HG03558 (cell line): ENCODE measurements around the gene ARL4C.

Experiments
- ATAC-seq: cut with Tn5 transposase; IDR thresholded peaks from one replicate; pipeline ENCODE4 v1.9.1; 2021; ENCODE audit warnings: moderate number of reproducible peaks; ENCODE audit not compliant: unreplicated experiment; ENCODE audit errors: extremely low read depth

Gene ARL4C

GRCh38 chr2:234502285-234502918 is 5.5 kb upstream of the ARL4C start:
- ATAC-seq = no peak

GRCh38 chr2:234500394-234501006 is 3.6 kb upstream of the ARL4C start:
- ATAC-seq = no peak

GRCh38 chr2:234497594-234498235 is 834 bp upstream of the ARL4C start:
- no peak for ATAC-seq

- peak; percentile 24 for ATAC-seq
These were observed 636 bp downstream of the ARL4C start for GRCh38 chr2:234496055-234496834.

- ATAC-seq = no peak
These were observed 1.4 kb downstream of the ARL4C start for GRCh38 chr2:234495251-234496054.

- ATAC-seq = no peak
These were observed 2.3 kb downstream of the ARL4C start for GRCh38 chr2:234494361-234495250.

- no peak for ATAC-seq
These were observed 3.1 kb downstream of the ARL4C start for GRCh38 chr2:234493796-234494195.

- ATAC-seq = no peak
These were observed 4.0 kb downstream of the ARL4C start for GRCh38 chr2:234492717-234493485.

GRCh38 chr2:234491897-234492296 is 5.0 kb downstream of the ARL4C start:
- ATAC-seq = no peak

GRCh38 chr2:234491281-234491680 is 5.6 kb downstream of the ARL4C start:
- ATAC-seq = no peak

GRCh38 chr2:234490271-234491091 is 6.4 kb downstream of the ARL4C start:
- no peak for ATAC-seq

GRCh38 chr2:234488913-234489451 is 7.9 kb downstream of the ARL4C start:
- peak; percentile 58 for ATAC-seq

GRCh38 chr2:234488486-234488885 is 8.4 kb downstream of the ARL4C start:
- no peak for ATAC-seq

GRCh38 chr2:234487356-234487755 is 9.5 kb downstream of the ARL4C start:
- ATAC-seq = no peak

GRCh38 chr2:234483568-234484251 is 13.2 kb downstream of the ARL4C start:
- no peak for ATAC-seq

GRCh38 chr2:234481301-234481700 is 15.6 kb downstream of the ARL4C start:
- no peak for ATAC-seq

GRCh38 chr2:234480337-234480736 is 16.5 kb downstream of the ARL4C start:
- no peak for ATAC-seq
